Liver (tissue), 9 donors: ENCODE results near the gene FOXC2. TPM values are rescaled to one million over a fixed set of nuclear protein-coding genes. Genes with fewer than 3 reads are reported as not detected.
A peak's percentile ranks its signal among the peaks of the same experiment; 100 is the strongest.

ENCODE experiments used
- DNase-seq: peaks from one replicate; pipeline ENCODE4 v3.0.0-alpha.2; 2017; ENCODE audit warnings: low spot score
- H3K27ac ChIP-seq, 2 donors: one replicate each; pipeline ENCODE4 v1.7.0; 2013; ENCODE audit warnings: inconsistent platforms in 2 of 2, low read length in 2 of 2, control low read depth in 1 of 2, low read depth in 1 of 2, mild to moderate bottlenecking in 1 of 2
- H3K27me3 ChIP-seq, 4 donors: one replicate each; pipeline versions ENCODE4 v1.6.1 to v1.7.0; 2013; ENCODE audit warnings: low read length in 3 of 4, inconsistent platforms in 1 of 4, mild to moderate bottlenecking in 1 of 4, moderate library complexity in 1 of 4; ENCODE audit not compliant: control insufficient read depth in 4 of 4, insufficient read depth in 4 of 4
- H3K36me3 ChIP-seq, 4 donors: one replicate each; pipeline versions ENCODE4 v1.6.1 to v1.7.0; 2013; ENCODE audit warnings: low read length in 3 of 4, mild to moderate bottlenecking in 3 of 4, low read depth in 1 of 4, moderate library complexity in 1 of 4; ENCODE audit not compliant: control insufficient read depth in 4 of 4, insufficient read depth in 3 of 4
- H3K4me1 ChIP-seq, 4 donors: one replicate each; pipeline versions ENCODE4 v1.6.1 to v1.7.0; 2013; ENCODE audit warnings: low read length in 3 of 4, mild to moderate bottlenecking in 3 of 4, moderate library complexity in 1 of 4; ENCODE audit not compliant: control insufficient read depth in 4 of 4, insufficient read depth in 4 of 4
- H3K4me3 ChIP-seq, 3 donors: one replicate each; pipeline versions ENCODE4 v1.6.1 to v1.7.0; 2013; ENCODE audit warnings: low read length in 3 of 3, control low read depth in 1 of 3, low read depth in 1 of 3, mild to moderate bottlenecking in 1 of 3
- H3K9ac ChIP-seq, 2 donors: one replicate each; pipeline ENCODE4 v1.7.0; 2013; ENCODE audit warnings: low read length in 2 of 2, mild to moderate bottlenecking in 2 of 2, moderate library complexity in 2 of 2, control low read depth in 1 of 2, low read depth in 1 of 2
- H3K9me3 ChIP-seq, 4 donors: one replicate each; pipeline versions ENCODE4 v1.6.1 to v1.7.0; 2013; ENCODE audit warnings: low read length in 3 of 4; ENCODE audit not compliant: control insufficient read depth in 4 of 4
- ATF3 ChIP-seq: IDR thresholded peaks from 2 replicates; pipeline ENCODE4 v1.6.1; 2016; ENCODE audit warnings: antibody characterized with exemption
- CTCF ChIP-seq: fragments of 150-350 bp; IDR thresholded peaks from 2 replicates; pipeline ENCODE4 v1.5.1; 2017; ENCODE audit warnings: improper control_type of control experiment, low read depth, low read length; ENCODE audit not compliant: missing input control
- EGR1 ChIP-seq, 2 donors: IDR thresholded peaks; 2 replicates each; pipeline ENCODE4 v1.6.1; 2016 to 2018; ENCODE audit warnings: antibody characterized with exemption in 2 of 2, low read depth in 2 of 2
- FOXA1 ChIP-seq: IDR thresholded peaks from 2 replicates; pipeline ENCODE4 v1.6.1; 2016; ENCODE audit warnings: antibody characterized with exemption
- FOXA2 ChIP-seq: IDR thresholded peaks from 2 replicates; pipeline ENCODE4 v1.6.1; 2016; ENCODE audit warnings: antibody characterized with exemption
- GABPA ChIP-seq, 2 donors: IDR thresholded peaks in 1 of 2; conservative IDR thresholded peaks in 1 of 2; 2 replicates each; pipeline ENCODE4 v1.6.1; 2016; ENCODE audit warnings: antibody characterized with exemption in 2 of 2, mild to moderate bottlenecking in 1 of 2, moderate library complexity in 1 of 2
- HNF4A ChIP-seq, 2 donors: conservative IDR thresholded peaks; 2 replicates each; pipeline ENCODE4 v1.6.1; 2016; ENCODE audit warnings: antibody characterized with exemption in 2 of 2, mild to moderate bottlenecking in 2 of 2
- HNF4G ChIP-seq: IDR thresholded peaks from 2 replicates; pipeline ENCODE4 v1.6.1; 2016; ENCODE audit warnings: antibody characterized with exemption
- JUND ChIP-seq, 2 donors: IDR thresholded peaks; 2 replicates each; pipeline ENCODE4 v1.6.1; 2016; ENCODE audit warnings: antibody characterized with exemption in 2 of 2
- MAX ChIP-seq: IDR thresholded peaks from 2 replicates; pipeline ENCODE4 v1.6.1; 2016; ENCODE audit warnings: antibody characterized with exemption
- NR2F2 ChIP-seq: IDR thresholded peaks from 2 replicates; pipeline ENCODE4 v1.6.1; 2016; ENCODE audit warnings: antibody characterized with exemption
- RAD21 ChIP-seq, 2 donors: IDR thresholded peaks; 2 replicates each; pipeline ENCODE4 v1.6.1; 2016; ENCODE audit warnings: antibody characterized with exemption in 2 of 2, mild to moderate bottlenecking in 2 of 2
- RXRA ChIP-seq, 2 donors: IDR thresholded peaks; 2 replicates each; pipeline ENCODE4 v1.6.1; 2017 to 2018; ENCODE audit warnings: antibody characterized with exemption in 2 of 2, mild to moderate bottlenecking in 1 of 2
- SP1 ChIP-seq: IDR thresholded peaks from 2 replicates; pipeline ENCODE4 v1.6.1; 2018; ENCODE audit warnings: antibody characterized with exemption, mild to moderate bottlenecking
- TAF1 ChIP-seq: conservative IDR thresholded peaks from 2 replicates; pipeline ENCODE4 v1.6.1; 2016; ENCODE audit warnings: antibody characterized with exemption, mild to moderate bottlenecking
- YY1 ChIP-seq: IDR thresholded peaks from 2 replicates; pipeline ENCODE4 v1.6.1; 2016; ENCODE audit warnings: antibody characterized with exemption, mild to moderate bottlenecking
- ZBTB33 ChIP-seq: IDR thresholded peaks from 2 replicates; pipeline ENCODE4 v1.6.1; 2016; ENCODE audit warnings: antibody characterized with exemption
- WGBS: extraction: QIAGEN DNeasy Blood & Tissue Kit; methylation state at CpG from one replicate; pipeline ENCODE4 v1.1.7; 2013; 5-methylcytosine and 5-hydroxymethylcytosine counted together
- polyA plus RNA-seq, 2 donors: library from polyadenylated mRNA; stranded (reverse) in 1 of 2; unstranded in 1 of 2; fragments of 200-250 nt in 1 of 2; fragments of >200 nt in 1 of 2; fragmentation: Nextera tagmentation in 1 of 2; extraction: Ambion mirVana in 1 of 2; gene quantifications; one replicate each; pipeline versions ENCODE4 v1.2.1 to v1.2.3, GENCODE V29; 2013 to 2015
- total RNA-seq, 2 donors: library from RNA; depleted of rRNA; stranded (reverse); fragments of >200 nt; gene quantifications; one replicate each; pipeline ENCODE4 v1.2.3, GENCODE V29; 2014
- TF ChIP-seq, protein P1 (sequence below): IDR thresholded peaks from 2 replicates; pipeline ENCODE4 v1.6.1; 2016; ENCODE audit warnings: antibody characterized with exemption, mild to moderate bottlenecking
- donor health status: healthy.
- donor health status: healthy.
- donor health status: healthy.
- donor health status: healthy.
- donor health status: healthy.

Gene FOXC2
- total RNA-seq (under 1 TPM; 0.08 to 0.09 TPM), polyA plus RNA-seq (under 1 TPM in 1 of 2 donors, not detected in 1; 0.03 TPM)

GRCh38 chr16:86566601-86566965 is at the start of gene FOXC2:
FOXC2 (plus strand) TSS chr16:86566829; CDS start chr16:86567336, 507 bp downstream.
- Histone ChIP-seq H3K4me3 (peak within 1 kb of the TSS in 1 of 3 donors; percentile 34), H3K36me3 (no peaks in the 10 kb centered on the region), H3K27ac (no peak within 1 kb of the TSS), H3K27me3 (peaks cover 2 to 19% (median 18%) of the 10 kb centered on the region in 4 donors), H3K9ac (no peak within 1 kb of the TSS), H3K9me3 (no peaks in the 10 kb centered on the region), H3K4me1 (peaks cover 2 to 19% (median 6%) of the 10 kb centered on the region in 4 donors)
- peak; percentile 62 for DNase-seq
- TF ChIP-seq HNF4G (no peak), FOXA2 (no peak), TAF1 (no peak), CTCF (no peak), HNF4A (conservative IDR thresholded peaks at IDR 0.05) (no peak), YY1 (no peak), JUND (IDR thresholded peaks at IDR 0.05) (no peak), ZBTB33 (no peak), RXRA (IDR thresholded peaks at IDR 0.05) (no peak), EGR1 (IDR thresholded peaks at IDR 0.05; ENCODE audit: low read depth in 2 of 2) (no peak), FOXA1 (no peak)
- WGBS: 4% methylated on average over 30 of the region's 30 CpGs

GRCh38 chr16:86517033-86517432 is 49.6 kb upstream of the FOXC2 start:
- TF ChIP-seq RXRA (IDR thresholded peaks at IDR 0.05) (no peak), HNF4G (no peak), CTCF (no peak), HNF4A (conservative IDR thresholded peaks at IDR 0.05) (no peak), ATF3 (no peak), FOXA1 (no peak), EGR1 (IDR thresholded peaks at IDR 0.05; ENCODE audit: low read depth in 2 of 2) (no peak), JUND (IDR thresholded peaks at IDR 0.05) (no peak), TAF1 (no peak), YY1 (no peak), MAX (no peak), RAD21 (IDR thresholded peaks at IDR 0.05) (no peak), FOXA2 (no peak), SP1 (no peak), NR2F2 (no peak), ZBTB33 (no peak), GABPA (IDR thresholded peaks at IDR 0.05 in 1 of 2, conservative IDR thresholded peaks at IDR 0.05 in 1 of 2) (no peak)
- TF ChIP-seq, protein P1, sequence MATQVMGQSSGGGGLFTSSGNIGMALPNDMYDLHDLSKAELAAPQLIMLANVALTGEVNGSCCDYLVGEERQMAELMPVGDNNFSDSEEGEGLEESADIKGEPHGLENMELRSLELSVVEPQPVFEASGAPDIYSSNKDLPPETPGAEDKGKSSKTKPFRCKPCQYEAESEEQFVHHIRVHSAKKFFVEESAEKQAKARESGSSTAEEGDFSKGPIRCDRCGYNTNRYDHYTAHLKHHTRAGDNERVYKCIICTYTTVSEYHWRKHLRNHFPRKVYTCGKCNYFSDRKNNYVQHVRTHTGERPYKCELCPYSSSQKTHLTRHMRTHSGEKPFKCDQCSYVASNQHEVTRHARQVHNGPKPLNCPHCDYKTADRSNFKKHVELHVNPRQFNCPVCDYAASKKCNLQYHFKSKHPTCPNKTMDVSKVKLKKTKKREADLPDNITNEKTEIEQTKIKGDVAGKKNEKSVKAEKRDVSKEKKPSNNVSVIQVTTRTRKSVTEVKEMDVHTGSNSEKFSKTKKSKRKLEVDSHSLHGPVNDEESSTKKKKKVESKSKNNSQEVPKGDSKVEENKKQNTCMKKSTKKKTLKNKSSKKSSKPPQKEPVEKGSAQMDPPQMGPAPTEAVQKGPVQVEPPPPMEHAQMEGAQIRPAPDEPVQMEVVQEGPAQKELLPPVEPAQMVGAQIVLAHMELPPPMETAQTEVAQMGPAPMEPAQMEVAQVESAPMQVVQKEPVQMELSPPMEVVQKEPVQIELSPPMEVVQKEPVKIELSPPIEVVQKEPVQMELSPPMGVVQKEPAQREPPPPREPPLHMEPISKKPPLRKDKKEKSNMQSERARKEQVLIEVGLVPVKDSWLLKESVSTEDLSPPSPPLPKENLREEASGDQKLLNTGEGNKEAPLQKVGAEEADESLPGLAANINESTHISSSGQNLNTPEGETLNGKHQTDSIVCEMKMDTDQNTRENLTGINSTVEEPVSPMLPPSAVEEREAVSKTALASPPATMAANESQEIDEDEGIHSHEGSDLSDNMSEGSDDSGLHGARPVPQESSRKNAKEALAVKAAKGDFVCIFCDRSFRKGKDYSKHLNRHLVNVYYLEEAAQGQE: no peak
- Histone ChIP-seq H3K4me1 (peaks cover 0 to 15% (median 0%) of the 10 kb centered on the region in 4 donors), H3K36me3 (no peaks in the 10 kb centered on the region), H3K27me3 (peaks cover 6 to 28% (median 24%) of the 10 kb centered on the region in 4 donors), H3K27ac (peak overlapping the region in 1 of 2 donors; percentile 25), H3K9me3 (no peaks in the 10 kb centered on the region), H3K4me3 (no peak overlapping the region), H3K9ac (no peak overlapping the region)
- 37% methylated on average over 9 of the region's 9 CpGs for WGBS
- no peak for DNase-seq
